ENCODE measurements around the gene BAIAP2.
"Not testable (repeated sequence)": the region's sequence is repeated elsewhere in the genome, so short reads cannot be mapped to it uniquely, and the experiment has no call there.

Gene BAIAP2

DNA sequence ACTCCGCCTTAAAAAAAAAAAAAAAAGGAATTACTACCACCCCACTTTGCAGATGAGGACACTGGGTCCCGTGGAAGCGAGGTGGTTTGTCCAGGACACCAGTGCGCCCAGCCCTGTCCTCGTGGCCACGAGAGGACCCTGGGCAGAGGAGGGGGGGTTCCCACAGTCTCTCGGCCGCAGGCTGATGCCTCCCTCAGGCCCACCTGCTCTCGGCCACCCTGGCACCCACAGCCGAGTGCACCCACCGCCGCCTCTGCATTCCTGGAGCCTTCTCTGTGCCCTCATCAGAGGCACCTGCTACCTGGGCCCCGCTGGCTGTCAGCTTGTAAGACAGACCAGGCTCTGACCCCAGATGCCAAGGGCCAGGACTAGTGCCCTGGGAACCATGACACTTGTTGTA lies 102.3 kb downstream of the BAIAP2 start:
- FAIRE-seq (no peak), DNase-seq (ENCODE audit: low spot score) (no peak)

GRCh38 chr17:81138083-81138482 lies 103.1 kb downstream of the BAIAP2 start:
- no peak for FAIRE-seq
- no peak for DNase-seq (ENCODE audit: low spot score)

DNA sequence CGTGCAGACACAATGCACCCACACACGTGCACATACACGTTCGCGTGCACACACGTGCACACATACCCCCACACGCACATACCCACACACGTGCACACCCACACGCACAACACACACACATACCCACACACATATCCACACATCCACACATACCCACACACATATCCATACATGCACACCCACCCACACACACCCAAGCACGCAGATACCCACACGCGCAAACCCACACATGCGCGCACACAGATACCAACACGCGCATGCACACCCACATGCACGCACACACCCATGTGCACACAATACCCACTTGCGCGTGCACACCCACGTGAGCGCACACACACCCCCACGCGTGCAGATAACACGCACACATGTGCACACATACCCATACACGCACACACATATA lies 103.5 kb downstream of the BAIAP2 start:
- FAIRE-seq (no peak), DNase-seq (ENCODE audit: low spot score) (no peak)

- DNase-seq (ENCODE audit: low spot score), result no peak
- FAIRE-seq, result no peak
Measured at GRCh38 chr17:81139428-81139827, 104.5 kb downstream of the BAIAP2 start.

- DNase-seq (ENCODE audit: low spot score), result no peak
- no peak for FAIRE-seq
Measured at GRCh38 chr17:81140018-81140417, 105.1 kb downstream of the BAIAP2 start.

DNA sequence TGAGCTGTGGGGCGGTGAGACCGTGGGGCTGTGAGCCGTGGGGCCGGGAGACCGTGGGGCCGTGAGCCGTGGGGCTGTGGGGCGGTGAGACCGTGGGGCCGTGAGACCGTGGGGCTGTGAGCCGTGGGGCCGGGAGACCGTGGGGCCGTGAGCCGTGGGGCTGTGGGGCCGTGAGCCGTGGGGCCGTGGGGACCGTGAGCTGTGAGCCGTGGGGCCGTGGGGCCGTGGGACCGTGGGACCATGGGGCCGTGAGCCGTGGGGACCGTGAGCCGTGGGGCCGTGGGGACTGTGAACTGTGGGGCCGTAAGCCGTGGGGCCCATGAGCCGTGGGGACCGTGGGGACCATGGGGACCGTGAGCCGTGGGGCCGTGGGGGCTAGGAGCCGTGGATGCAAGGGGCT lies 105.7 kb downstream of the BAIAP2 start:
- FAIRE-seq, result no peak
- DNase-seq (ENCODE audit: low spot score), result no peak

DNA sequence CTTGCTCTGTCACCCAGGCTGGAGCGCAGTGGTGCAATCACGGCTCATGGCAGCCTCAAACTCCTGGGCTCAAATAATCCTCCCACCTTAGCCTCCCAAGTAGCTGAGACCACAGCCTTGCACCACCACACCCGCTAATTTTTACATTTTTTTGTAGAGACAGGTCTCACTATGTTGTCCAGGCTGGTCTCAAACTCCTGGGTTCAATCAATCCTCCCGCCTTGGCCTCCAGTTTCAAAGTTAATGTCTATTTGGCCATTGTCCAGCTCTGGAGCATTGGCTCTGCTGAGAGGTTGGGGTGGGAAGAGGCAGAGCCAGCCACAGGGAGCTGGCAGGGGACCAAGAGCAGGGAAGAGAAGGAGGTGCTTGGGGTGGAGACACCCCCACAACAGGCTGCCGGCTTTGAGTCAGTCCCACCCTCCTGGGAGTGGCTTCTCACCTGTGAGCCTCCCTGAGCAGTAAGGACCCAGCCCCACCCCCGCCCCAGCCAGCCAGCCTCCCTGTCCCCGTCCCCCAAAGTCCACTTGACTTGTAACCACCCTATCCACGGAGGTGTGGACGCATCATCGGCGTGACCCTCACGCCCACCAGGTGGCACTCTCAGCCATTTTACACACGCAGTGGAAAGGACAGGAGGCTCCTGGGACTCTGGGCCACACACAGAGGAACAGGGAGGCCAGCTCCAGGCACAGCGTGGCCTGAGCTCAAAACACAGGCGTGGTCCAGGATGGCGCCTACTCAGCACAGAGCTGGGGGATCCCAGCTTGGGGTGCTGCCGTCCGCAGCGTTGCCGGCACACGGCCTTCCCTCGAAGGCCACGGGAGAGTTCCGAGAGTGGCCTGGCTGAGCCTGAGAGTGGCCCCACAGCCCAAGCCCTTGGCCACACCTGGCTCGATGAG lies 107.6 kb downstream of the BAIAP2 start:
- no peak for FAIRE-seq
- peak; percentile 54 for DNase-seq (ENCODE audit: low spot score)

DNA sequence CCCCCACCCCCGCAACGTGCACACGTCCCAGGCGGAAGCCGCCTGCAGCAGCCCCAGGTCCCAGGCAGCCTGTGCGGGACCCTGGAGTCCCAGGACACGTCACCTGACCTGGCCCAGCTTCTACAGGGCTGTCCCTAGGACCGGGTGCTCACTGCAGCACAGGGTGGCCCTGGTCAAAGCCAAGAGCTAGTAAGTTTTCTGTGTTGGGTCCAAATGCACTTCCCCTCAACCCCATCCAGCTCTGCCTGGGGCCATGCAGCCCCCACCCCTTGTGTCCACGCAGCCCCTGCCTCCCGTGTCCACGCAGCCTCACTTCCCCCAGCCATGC lies 108.2 kb downstream of the BAIAP2 start:
- DNase-seq (ENCODE audit: low spot score), result no peak
- no peak for FAIRE-seq

- no peak for DNase-seq (ENCODE audit: low spot score)
- no peak for FAIRE-seq
Measured at GRCh38 chr17:81143717-81144422, 108.9 kb downstream of the BAIAP2 start.

DNA sequence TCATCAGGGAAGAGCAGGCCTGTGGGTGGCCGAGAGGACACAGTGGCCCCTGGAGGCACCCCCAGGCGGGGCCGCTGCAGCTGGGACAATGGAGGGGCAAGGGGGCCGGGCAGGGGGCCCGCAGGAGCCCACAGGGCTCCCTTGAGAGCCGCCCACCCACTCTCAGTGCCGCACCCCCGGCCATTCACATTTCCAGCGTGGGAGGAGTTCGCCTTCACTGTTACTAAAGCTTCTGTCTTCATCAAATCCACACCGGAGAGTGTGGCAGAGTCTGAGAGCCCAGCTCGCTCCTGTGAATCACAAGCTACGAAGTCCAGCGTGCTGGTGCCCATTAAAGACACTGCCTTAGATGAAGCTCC lies 109.5 kb downstream of the BAIAP2 start:
- DNase-seq (ENCODE audit: low spot score) (no peak), FAIRE-seq (no peak)

GRCh38 chr17:81146208-81146607 lies 111.3 kb downstream of the BAIAP2 start:
- not testable (repeated sequence) for DNase-seq (ENCODE audit: low spot score); FAIRE-seq

GRCh38 chr17:81147701-81148100 lies 112.8 kb downstream of the BAIAP2 start:
- DNase-seq (ENCODE audit: low spot score), result no peak
- FAIRE-seq, result no peak

DNA sequence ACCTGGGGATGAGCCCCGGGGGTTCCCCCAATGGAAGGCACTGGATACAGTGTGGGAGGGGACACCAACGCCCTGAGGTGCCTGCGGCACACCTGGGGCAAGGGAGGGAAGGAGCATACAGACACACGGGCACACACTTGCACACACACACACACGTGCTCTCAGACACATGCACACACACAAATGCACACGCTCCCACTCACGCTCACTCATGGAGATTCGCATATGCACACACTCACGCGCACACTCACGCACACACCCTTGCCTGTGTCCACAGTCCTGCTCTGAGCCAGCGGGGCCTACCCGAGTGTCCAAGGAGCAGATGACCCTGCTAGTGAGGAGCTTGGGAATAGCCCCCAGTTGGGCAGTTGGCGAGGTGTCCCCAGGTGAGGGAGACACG lies 113.6 kb downstream of the BAIAP2 start:
- no peak for DNase-seq (ENCODE audit: low spot score)
- no peak for FAIRE-seq

- DNase-seq (ENCODE audit: low spot score) (no peak), FAIRE-seq (no peak)
Measured at GRCh38 chr17:81148986-81149533, 114.1 kb downstream of the BAIAP2 start.

GRCh38 chr17:81150377-81151077 lies 115.6 kb downstream of the BAIAP2 start:
- DNase-seq (ENCODE audit: low spot score) (no peak), FAIRE-seq (no peak)

GRCh38 chr17:81151278-81151677 lies 116.3 kb downstream of the BAIAP2 start:
- FAIRE-seq (no peak), DNase-seq (ENCODE audit: low spot score) (no peak)

GRCh38 chr17:81152288-81152828 lies 117.4 kb downstream of the BAIAP2 start:
- DNase-seq (ENCODE audit: low spot score), result no peak

DNA sequence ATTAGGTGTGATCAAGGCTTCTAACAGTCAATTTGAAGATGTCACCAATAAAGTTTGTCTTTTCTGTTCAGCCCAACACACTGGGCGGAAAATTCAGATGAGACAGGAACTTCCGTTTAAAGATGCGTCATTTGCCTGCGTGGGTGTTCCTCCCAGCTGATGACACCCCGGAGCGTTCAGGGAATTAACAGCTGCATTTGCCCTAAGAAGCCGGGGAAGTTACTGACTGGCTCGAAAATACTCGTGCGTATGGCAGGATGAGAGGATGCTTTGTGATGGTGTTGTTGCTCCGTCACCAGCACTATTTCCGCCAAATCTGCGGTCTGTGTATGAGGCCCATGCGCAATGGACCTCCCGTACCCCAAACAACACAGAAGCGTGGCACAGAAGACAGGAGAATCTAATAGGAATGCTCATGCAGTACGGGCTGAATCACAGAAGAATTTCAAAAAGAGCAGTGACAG lies 118.4 kb downstream of the BAIAP2 start:
- FAIRE-seq (no peak), DNase-seq (ENCODE audit: low spot score) (no peak)

More at GRCh38 chr17:81152288-81152828, 117.4 kb downstream of the BAIAP2 start:
- no peak for FAIRE-seq

DNA sequence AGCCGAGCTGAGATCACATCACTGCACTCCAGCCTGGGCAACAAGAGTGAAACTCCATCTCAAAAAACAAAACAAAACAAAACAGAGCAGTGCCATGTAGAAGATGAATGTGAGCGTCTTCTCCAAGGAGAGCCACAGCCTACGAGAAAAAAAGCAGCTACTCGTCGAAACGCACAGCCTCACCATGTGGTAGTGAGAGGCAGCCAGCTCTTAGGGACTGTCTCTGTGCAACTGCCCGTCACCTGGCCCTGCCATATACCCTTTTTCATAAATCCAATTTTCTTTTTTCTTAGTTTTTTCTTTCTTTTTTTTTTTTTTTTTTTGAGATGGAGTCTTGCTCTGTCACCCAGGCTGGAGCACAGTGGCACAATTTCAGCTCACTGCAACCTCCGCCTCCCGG lies 119.1 kb downstream of the BAIAP2 start:
- DNase-seq (ENCODE audit: low spot score); FAIRE-seq: not testable (repeated sequence)

GRCh38 chr17:81154961-81155360 lies 120.0 kb downstream of the BAIAP2 start:
- DNase-seq (ENCODE audit: low spot score), result no peak
- FAIRE-seq, result no peak

All from RCC 7860 (cell line).